ENCODE results near the gene DAB2IP.
A peak's percentile ranks its signal among the peaks of the same experiment; 100 is the strongest.

DAB2IP gene

DNA sequence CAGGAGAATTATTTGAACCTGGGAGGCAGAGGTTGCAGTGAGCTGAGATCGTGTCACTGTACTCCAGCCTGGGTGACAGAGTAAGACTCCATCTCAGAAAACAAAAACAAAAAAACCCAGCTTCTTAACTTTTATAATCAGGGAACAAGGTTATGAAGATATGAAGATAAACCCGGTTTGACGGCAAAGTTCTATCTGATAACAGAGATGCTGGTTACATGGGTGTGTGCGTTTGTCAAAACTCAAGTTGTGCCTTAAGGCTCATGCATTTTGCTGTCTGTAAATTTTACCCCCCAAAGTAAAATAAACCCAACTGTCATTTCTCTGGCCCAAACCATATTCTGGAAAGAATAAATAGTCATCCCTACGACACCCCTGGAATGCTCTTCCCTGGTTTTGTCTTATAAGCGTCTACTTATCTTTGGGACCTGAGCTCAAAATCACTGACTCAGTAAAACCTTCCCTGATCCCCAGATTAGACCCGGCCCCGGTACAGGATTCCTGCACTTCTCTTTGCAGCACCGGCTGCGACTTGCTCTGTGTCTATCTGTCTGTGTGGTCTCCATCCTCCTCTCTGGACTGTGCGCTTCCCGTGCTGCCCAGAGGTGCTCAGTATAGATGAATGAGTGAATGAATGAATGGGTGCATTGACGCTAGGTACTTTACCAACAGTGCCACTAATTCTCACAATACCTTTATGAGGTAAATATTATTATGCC is 172.2 kb downstream of the DAB2IP start:
- no peak for DNase-seq

DNA sequence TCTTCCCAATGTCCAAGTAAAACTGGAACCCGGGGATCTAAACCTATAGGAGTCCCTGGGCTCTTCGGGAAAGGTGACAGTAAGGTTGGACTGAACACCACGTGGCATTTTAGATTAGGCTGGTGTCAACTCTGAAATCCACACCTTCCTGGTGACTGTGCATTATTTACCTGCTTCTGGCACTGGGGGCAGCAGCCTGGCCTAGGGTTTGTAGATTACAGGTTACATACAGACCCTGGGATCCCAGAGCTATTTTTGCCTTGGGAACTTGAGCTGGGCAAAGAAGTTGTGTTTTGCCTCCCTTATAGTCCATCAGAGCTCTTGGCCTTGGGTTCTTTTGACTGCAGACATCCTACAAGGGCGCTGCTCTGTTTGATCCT is 173.2 kb downstream of the DAB2IP start:
- DNase-seq, result peak; percentile 37

DNA sequence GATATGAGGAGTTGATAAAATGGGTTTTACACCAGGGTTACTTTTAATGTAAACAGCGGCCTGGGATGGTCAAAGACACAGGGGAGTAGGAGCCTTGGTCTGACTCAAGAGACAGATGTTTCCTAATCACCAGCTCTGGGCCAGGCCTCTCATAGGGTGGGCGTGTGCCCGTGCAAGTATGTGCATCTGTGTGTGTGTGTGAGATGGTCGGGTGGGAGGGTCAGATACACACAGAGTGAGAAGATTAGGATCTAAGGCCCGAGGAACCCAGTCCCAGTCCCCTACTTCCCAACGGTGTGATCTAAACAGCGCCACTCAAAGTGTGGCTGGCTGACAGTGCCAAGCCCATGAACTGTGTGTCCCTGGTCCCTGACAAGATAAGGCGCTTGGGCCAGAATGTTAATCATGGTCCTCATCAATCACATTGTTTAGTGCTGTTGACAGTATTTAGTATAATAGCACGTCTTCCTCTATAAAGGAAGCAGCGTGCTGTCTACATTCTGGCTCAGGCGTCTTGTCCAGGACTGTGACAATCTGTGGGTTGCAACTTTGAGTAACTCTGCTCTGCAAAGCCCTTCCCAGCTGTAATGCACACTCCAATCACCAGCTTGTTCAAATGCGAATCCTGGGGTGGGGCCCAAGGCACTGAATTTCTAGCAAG is 173.7 kb downstream of the DAB2IP start:
- peak; percentile 27 for DNase-seq

DNA sequence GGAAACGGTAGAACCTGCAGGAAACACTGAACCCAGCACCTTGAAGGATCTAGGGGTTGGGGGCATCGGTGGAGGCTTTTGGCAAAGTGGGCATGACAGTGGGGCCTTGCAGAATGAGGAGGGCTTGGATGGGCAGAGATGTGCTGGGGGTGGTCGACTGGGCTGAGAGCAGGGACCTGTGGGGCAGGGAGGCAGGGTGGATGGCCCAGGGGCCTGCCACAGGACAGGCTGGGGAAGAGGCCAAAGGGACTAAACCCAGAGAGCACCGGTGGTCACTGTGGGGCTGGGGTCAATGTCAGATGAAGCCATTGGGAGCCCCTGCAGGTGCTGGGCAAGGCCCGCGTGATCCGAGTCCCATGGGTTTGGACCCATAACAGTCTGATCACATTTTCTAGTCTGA is 175.3 kb downstream of the DAB2IP start:
- no peak for DNase-seq

DNA sequence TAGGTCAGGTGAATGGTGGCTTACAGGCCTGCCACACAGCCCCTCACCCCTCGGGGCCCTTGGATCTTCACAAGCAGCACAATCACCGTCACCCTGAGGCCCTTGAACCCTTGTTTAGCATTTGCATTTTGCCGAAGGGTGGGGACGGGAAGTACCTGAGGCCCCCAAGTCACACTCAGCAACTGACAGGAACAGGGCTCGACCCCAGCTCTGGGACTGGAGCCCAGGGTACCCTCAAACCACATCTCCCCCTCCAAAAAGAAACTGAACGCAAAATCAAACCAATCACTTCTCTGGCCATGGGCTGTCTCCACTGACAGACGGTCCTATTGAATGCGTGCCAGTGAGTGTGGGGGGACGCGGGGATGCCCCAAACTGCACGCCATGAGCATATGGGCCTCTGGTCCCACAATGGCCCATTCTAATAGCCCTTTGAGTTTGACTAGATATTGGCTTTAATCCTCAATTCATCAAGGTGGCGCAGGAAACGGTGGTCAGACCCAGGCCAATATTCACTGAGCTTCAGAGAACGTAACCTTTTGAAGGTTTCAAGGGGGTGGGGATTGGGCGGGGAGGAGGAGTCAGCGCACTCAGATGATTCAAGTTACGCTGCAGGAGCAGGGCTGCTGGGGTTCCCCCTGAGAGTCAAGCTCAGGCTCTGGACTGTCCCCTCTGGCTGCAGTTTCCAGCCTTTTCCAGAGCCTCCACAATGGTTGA is 176.0 kb downstream of the DAB2IP start:
- DNase-seq, result no peak

DNA sequence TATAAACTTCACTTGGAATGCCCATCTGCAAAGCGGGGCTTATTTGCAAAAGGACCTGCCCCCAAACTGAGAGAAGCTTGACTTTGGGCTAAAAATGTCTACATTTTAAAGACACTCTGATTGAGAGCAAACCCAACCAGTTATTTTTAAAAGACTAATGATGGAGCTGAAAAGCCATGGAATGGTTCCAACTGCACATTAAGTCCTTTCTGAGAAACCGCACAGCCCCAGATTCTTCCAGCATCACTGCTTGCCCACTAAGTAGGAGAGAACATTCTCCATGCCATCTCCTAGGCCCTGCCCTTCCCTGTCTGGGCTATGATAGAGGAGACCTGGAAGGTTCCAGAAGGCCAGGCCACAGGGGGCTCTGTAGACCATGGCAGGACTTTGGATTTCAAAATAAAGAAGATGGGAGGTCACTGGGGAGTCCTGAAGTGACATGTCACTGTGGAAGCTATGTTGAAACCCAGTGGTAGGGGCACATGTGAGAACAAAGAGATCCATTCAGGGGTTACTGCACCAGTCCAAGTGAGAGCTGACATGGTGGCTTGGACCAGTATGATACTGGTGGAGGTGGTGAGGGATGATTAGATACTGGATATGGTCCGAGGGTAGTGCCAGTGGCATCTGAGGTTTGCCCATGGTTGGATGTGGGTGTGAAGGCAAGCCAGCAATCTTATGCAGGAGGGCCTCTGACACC is 179.2 kb downstream of the DAB2IP start:
- no peak for DNase-seq

DNA sequence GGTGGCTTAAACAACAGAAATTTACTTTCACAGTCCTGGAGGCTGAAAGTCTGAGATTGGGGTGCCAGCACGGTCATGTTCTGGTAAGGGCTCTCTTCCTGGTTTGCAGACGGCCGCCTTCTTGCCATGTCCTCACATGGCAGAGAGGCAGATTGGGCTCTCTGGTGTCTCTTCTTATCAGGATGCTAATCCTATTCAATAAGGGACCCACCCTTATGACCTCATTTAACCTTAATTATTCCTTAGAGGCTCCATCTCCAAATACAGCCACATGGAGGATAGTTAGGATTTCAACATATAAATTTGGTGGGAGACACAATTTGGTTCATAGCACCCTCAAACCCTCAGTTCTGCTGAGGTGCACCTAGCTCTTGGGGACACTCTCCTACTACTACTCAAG is 180.4 kb downstream of the DAB2IP start:
- DNase-seq, result no peak

DNA sequence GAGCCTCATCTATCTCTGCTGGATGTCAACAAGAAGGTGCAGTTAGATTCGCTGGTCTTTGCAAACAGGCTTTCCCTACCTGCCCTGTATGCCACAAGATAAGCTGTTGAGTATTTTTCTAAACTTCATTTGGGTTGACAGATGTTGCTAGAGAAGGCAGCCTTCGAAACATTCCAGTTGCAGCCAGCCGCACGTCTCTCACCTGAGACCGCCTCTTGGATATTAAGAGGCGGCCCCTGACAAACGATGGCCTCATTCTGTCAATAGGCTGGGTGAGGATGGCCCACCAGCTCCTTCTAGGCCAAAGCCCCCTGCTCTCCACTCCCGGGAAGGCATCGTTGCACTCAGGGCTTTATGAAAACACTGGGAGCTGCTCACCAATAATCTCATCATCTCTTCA is 181.6 kb downstream of the DAB2IP start:
- DNase-seq, result no peak

Measured in NCI-H69 (cell line).